ENCODE measurements around the gene ERC1.
"Not testable (repeated sequence)": the region's sequence is repeated elsewhere in the genome, so short reads cannot be mapped to it uniquely, and the experiment has no call there.

The ERC1 gene

DNA sequence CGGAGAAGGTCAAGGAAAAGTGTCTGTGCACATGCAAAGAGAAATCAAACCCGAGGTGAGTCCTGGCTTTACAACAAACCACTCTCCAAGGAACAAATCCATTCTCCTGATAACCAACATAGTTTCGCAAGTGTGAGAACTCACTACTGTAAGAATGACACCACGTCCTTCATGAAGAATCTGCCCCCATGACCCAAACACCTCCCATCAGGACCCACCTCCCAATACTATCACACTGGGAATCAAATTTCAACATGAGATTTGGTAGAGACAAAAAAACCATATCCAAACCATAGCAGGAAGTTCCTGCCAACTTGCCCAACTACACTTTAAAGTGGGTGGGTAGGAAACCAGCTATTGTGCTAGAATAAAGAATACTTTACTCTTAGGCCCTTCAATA is 2.4 kb upstream of the ERC1 start:
- DNase-seq (ENCODE audit: low spot score), result no peak

DNA sequence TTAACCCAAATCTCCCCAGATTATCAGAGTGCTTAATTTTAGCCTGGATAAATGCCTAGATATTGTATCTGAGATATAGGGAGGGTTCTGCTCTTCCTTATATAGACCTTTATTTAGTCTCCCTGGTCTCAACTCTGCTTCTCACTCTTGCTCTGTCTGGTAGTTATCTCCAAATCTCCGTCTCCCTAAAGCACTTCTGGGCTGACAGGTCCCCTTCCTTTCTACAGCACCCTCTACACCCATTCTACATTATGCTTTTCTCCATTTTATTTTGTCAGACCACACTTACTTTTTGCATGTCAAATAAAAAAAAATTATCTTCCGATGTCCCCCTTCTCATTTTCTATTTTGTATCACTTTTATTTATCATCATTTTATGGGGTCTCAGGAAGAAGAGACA is 2.0 kb upstream of the ERC1 start:
- DNase-seq (ENCODE audit: low spot score), result no peak

DNA sequence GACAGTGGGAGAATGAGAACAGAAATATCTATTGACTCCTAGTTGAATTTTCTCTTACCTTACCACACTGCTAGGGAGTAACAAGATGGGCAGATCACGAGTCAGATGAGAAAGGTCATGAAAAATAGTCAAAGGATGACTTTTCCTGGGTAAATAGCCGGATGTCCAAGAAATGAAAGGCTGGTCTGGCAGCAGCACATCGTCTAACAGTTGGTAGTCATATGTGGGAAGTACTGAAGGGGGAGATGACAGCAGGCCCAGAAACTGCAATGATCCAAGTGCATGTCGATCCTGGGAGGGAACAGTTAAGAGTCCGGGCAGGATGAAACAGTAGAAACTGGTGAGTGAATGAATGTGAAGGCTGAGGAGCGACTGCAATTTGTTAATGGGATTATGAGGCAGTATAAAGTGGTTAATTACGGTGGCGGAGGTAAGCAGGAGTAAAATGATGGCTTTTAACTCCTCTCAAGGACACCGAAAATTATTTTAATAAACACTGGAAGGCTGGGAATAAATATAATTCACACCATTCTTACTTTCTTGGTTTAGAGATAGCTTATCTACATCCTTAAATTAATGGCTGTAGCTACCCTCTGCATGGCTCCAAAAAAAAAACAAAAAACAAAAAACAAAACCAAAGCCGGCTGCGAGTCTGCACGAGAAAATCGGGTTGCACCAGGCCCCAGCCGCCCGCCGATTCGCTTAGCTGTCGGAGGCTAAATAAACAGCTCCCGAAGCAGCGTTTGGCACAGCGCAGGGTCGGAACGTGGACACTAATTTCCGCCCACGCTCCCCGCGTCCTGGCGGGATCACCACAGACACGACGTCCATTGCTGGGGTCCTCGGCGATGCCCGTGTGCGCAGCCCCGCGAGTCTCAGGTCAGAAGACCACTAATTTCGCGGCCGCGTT is 1.0 kb upstream of the ERC1 start:
- DNase-seq (ENCODE audit: low spot score), result peak; percentile 65

DNA sequence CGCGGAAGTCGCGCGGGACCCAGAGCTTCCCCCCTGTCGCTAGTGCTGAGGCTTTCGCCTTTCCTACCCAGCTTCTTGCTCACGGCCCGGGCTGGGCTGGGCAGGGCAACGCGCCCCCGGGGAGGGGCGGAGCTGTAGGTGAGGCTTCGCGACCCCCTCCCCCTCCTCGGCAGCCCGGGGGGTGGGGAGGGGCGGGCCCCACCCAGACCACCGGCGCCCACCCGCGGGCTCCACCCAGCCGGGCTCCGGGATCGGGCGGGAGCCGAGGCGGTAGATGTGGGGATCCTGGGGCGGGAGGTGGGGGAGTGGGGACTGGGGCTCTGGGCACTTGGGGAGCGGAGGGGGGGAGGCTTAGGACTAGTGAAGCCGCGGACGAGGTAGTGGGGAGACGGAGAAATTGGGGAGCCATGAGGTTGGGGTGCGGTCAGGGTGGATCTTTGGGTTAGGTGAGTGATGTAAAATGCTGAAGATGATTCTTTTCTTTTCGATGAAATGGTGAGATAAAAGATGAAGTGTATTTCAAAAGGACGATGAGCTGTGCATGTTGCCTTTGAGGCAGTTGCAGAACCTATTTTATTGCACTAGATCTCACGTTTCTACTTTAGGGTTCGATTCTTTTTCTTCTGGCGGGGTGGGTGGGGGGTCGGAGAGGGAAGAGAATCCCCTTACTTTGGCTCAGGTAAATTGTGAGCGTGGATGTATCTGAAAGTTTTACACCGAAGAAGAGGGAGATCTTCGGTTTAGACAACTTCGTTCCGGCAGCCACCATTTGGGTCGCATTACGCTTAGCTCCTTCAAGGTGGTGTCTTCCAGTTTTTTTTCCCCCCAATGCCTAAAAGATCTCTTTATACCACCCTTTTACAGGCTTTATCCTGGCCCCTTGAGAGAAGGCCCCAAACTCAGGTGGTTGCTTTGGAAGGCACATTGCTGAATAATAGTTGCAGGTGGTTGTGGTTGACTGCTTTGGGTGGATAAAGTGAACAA is 619 bp downstream of the ERC1 start:
- DNase-seq (ENCODE audit: low spot score), result peak; percentile 84

DNA sequence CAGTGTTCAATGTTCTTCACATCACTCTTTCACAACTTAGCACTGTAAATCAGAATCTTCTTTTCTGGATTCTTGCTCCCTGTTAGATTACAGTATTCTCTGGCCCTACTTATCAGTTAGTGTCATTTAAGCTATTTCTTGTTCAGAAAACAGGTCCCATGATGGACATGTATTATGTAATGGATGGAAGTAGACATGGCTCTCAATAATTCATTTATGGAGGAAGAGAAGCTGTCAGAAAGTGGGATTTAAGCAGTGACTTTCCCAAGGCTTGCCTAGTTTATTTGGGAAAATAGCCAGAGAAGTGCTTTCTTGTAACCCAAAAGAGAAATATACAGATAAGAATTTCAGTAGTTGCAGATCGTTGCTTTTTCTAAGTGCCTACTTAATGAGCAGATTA is 1.6 kb downstream of the ERC1 start:
- DNase-seq (ENCODE audit: low spot score), result no peak

DNA sequence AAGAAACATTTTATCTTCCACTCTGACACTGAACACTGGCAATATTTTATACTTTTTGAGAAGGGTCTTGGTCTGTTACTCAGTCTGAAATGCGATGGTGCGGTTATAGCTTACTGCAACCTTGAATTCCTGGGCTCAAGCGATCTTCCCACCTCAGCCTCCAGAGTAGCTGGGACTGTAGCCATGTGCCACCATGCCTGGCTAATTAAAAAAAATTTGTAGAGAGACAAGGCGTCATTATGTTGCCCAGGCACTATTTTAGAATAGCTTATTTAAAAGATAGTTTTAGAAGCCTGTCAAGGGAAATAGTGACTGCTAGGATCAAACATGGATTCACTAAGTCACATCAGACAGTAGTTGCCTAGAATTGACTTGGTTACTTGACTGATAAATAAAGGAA is 5.9 kb downstream of the ERC1 start:
- DNase-seq (ENCODE audit: low spot score), result no peak

DNA sequence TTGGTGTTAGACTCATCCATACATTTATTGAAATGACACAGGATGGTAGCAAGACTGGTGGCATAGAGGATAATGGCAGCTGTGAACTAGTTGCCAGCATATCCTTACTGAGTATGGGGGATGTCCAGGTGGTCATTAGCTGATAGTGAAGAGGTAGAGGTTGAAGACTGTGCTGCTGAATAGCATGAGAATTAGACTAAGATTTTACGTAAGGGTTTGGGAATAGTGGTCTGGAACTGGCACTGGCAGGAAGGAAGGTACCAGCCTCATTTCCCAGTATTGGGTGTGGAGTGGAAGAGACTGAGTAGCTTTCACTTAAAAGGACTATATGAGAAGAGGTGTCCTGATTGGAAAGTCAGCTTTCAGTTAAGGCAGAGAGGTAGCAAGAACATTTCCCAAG is 6.5 kb downstream of the ERC1 start:
- no peak for DNase-seq (ENCODE audit: low spot score)

DNA sequence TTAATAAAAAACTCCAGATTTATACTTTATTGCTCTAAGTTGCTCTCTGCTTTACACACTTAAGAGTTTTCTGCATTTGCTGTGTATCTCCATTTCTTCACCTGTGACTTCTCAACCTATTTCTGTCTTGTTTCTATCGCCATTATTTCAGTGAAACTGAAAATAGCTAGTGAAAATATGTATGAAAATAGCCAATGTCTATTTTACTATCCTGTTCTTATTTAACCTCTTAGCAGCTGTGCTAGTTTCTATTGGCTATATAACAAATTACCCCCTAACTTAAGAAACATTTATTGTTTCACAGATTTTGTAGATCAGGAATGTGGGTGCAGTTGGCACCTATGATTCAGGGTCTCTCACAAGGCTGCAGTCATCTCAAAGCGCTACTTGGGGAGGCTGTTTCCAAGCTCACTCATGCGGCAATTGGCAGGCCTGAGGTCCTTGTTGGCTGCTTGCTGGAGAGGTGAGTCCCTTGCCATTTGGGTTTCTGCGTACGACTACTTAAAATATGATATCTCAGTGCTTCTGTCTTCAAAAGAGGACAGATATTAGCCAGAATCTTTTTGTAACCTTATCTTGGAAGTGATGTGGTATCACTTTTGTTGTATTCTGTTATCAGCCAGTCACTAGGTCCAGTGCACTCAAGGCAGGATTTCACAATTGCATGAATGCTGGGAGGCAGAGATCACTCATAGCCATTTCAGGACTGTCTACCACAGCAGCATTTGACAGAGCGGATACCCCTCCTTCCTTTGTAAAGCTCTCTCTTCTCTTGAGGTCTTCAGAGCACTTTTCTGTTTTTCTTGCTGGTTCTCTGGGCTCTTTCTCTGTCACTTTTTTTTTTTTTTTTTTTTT is 7.2 kb downstream of the ERC1 start:
- no peak for DNase-seq (ENCODE audit: low spot score)

DNA sequence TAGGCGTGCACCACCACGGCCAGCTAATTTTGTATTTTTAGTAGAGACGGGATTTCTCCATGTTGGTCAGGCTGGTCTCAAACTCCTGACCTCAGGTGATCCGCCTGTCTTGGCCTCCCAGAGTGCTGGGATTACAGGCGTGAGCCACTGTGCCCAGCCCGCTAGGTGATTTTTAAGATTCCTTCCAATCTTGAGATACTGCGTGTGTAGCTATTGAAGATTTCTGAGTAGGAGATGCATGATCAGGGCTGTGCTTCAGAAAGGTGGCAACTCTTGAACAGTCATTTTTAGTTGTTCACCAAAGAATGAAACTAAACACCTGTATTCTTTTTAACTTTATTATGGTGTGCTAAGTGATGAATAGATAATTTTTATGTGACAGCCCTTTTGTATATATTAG is 8.7 kb downstream of the ERC1 start:
- not testable (repeated sequence) for DNase-seq (ENCODE audit: low spot score)

DNA sequence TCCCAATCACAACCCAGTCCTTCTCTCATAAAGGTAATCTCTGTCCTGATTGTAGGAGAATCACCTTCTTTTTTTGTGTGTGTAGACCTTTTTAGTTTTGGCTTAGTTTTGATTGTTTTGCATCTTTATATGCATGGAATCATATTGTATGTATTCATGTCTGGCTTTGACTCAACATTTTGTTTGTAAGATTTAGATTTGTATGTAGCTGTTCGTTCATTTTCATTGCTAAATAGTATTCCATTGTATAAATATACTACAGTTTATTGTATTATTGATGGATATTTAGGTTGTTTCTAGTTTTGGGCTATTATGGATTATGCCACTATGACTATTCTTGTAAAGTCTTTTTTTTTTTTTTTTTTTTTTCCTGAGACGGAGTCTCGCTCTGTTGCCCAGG is 10.5 kb downstream of the ERC1 start:
- DNase-seq (ENCODE audit: low spot score), result no peak

DNA sequence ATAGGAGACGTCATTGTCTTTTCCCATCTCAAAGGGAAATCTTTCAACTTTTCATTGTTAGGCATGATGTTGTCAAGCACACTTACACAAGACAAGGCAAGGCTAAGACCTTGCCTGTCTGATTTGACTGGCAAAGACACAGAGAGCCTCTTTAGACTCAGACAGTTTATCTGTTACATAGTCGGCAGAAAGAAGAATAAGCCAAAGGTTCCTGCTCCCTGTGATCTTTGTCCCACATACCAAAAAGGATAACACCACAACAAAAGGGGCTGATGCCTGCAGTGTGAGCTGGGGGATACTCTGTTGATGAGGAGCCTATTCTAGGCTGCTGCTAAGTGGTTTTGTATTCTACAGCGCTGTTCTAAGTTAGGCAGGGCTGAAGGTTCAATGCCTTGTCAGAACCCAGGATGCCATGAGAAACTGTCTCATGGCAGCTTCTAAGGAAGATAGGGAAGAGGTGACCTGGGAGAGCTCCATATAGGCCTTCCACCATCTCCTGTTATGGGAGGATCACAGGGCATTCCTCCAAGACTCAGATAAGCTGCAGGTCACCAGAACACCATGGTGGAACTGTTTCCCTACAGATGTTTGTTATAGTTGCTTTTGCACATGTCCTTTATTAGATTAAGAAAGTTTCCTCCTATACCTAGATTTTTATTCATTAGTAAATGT is 12.7 kb downstream of the ERC1 start:
- DNase-seq (ENCODE audit: low spot score), result no peak

DNA sequence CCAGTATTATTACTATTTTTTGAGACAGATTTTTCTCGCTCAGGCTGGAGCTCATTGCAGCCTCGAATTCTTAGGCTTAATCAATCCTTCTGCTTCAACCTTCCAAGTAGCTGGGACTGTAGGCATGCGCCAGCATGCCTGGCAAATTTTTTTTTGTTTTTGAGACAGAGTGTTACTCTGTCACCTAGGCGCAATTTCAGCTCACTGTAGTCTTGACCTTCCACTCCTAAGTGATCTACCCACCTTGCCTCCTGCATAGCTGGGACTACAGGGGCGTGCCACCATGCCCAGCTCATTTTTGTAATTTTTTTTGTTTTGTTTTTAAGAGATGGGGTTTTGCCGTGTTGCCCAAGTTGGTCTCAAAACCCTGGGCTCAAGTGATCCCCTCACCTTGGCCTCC is 15.2 kb downstream of the ERC1 start:
- no peak for DNase-seq (ENCODE audit: low spot score)

DNA sequence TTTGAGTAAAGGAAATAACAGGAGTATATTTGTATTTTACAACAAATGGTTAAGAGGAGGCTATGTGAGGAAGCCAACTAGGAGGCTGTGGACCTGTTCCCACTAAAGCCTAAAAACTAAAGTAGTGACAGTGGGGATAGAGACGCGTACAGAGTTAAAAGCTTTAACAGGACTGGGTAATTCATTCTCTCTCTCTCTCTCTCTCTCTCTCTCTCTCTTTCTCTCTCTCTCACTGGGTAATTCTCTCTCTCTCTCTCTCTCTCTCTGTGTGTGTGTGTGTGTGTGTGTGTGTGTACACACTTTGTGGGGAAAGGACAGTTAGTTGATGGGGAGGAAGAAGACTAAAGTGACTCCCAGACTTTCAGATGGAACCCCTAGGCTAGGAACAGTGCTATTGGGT is 16.3 kb downstream of the ERC1 start:
- no peak for DNase-seq (ENCODE audit: low spot score)

DNA sequence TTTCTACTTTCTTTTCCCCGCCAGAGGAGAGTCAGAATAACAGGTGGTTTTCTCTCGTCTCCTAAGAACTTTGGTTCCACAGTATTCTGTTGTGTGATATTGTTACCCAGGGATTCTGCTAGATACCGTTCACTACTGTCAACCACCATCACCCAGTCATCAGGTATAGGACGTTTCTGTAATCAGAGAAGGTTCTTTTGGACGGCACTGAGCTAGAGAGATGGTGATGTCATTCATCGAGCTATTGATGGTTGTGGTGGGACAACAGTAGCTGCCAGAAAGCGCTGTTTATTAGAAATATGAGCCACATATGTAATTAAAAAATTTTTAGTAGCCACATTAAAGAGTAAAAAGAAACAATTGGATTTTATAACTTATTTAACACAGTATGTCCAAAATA is 17.0 kb downstream of the ERC1 start:
- no peak for DNase-seq (ENCODE audit: low spot score)

DNA sequence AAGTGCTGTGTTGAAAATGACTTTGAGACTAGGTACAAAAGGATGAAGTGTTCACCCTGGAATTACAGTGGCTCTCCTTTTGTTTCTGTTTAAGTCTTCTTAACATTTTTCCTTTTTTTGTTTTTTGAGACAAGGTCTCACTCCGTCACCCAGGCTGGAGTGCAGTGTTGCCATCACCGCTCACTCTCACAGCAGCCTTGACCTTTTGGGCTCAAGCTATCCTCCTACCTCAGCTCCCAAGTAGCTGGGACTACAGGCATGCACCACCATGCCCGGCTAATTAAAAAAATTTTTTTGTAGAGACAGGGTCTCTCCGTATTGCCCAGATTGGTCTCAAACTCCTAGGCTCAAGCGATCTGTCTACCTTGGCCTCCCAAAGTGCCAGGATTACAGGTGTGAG is 20.1 kb downstream of the ERC1 start:
- no peak for DNase-seq (ENCODE audit: low spot score)

DNA sequence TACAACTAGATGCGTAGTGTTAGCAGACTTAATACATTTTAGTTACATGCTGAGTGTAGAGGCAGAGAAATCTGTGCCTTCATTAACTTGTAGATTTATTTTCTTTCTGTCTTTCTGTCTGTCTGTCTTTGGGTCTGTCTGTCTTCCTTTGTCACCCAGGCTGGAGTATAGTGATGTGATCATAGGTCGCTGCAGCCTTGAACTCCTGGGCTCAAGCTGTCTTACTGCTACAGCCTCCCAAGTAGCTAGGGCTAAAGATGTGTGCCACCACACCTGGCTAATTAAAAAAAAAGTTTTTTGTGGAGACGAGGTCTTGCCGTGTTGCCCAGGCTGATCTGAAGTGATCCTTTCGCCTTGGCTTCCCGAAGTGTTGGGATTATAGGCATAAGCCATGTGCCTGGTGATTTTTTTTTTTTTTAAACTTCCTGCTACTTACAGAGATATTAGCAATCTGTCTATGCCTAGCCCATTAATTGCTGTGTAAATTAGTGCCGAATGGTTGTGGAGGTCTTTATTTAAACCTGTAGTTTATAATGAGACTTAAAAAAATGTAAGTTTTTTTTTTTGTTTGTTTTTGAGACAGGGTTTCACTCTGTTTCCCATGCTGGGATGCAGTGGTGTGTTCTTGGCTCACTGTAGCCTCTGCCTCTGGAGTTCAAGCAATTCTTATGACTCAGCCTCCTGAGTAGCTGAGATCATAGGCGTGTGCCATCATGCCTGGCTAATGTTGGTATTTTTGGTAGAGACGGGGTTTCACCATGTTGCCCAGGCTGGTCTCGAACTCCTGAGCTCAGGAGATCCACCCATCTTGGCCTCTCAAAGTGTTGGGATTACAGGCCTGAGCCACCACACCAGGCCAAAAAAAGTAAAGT is 22.8 kb downstream of the ERC1 start:
- DNase-seq (ENCODE audit: low spot score), result no peak

DNA sequence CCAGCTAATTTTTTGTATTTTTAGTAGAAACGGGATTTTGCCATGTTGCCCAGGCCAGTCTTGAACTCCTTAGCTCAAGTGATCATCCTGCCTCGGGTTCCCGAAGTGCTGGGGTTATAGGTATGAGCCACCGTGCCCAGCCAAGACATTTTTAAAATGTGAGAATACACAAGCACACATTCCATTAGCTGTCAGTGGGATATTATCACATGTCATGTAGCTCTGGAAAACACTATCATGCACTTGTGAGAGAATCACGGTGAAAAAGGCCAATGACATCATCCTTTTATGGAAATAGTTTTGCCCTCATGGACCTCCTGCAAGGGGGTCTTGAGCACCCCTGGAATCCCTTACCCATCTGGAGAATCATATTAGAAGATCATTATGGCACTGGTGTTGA is 28.3 kb downstream of the ERC1 start:
- no peak for DNase-seq (ENCODE audit: low spot score)

DNA sequence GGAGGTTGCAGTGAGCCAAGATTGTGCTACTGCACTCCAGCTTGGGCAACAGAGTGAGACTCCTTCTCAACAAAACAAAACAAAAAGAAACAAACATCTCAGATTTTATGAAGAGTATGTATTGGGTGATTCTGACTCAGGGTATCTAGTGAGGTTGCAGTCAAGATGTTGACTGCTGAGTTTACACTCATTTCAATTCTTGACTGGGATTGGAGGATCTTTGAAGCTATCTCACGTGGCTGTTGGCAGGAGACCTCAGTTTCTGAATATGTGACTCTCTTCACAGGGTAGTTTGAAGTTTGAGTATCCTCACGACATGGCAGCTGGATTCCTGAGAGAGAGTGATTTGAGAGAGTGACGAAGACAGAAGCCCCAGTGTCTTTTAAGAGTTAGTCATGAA is 29.4 kb downstream of the ERC1 start:
- DNase-seq (ENCODE audit: low spot score), result no peak

DNA sequence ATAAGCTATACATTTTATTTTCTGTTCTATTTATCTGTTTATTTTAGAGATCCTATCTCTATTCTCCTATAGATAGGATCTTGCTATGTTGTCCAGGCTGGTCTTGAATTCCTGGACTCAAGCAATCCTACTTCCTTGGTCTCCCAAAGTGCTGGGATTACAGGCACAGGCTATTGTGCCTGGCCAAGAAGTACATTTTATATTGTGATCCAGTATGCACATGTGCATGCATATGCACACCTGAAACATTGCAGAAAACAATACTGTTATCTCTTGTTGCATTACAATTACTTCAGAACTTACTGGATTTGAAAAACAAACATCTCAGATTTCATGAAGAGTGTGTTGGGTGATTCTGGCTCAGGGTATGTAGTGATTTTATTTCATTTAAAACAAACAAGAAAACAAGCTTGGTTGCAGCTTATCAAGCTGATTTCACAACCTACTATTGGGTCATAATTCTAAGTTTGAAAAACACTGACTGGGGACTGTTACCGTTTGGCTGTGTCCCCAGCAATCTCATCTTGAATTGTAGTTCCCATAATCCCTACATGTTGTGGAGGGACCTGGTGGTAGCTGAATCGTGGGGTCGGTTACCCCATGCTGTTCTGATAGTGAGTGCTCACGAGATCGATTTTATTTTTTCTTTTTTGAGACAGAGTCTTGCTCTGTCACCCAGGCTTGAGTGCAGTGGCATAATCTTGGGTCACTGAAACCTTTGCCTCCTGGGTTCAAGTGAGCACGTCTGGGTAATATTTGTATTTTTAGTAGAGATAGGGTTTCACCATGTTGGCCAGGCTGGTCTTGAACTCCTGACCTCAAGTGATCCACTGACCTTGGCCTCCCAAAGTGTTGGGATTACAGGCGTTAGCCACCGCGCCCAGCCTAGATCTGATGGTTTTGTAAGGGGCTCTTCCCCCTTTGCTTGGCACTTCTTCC is 31.3 kb downstream of the ERC1 start:
- DNase-seq (ENCODE audit: low spot score), result no peak
